Measurements from ENCODE around the gene HNRNPU.

The HNRNPU gene

GRCh38 chr1:244807138-244807537 lies 57.2 kb downstream of the HNRNPU start:
- H2AFZ ChIP-seq (ENCODE audit: low read length), result no peak overlapping the region
- no peak for TF ChIP-seq EZH2 (IDR thresholded peaks at IDR 0.05; ENCODE audit: borderline replicate concordance, low read length)
- TF ChIP-seq, protein P1, sequence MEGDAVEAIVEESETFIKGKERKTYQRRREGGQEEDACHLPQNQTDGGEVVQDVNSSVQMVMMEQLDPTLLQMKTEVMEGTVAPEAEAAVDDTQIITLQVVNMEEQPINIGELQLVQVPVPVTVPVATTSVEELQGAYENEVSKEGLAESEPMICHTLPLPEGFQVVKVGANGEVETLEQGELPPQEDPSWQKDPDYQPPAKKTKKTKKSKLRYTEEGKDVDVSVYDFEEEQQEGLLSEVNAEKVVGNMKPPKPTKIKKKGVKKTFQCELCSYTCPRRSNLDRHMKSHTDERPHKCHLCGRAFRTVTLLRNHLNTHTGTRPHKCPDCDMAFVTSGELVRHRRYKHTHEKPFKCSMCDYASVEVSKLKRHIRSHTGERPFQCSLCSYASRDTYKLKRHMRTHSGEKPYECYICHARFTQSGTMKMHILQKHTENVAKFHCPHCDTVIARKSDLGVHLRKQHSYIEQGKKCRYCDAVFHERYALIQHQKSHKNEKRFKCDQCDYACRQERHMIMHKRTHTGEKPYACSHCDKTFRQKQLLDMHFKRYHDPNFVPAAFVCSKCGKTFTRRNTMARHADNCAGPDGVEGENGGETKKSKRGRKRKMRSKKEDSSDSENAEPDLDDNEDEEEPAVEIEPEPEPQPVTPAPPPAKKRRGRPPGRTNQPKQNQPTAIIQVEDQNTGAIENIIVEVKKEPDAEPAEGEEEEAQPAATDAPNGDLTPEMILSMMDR (IDR thresholded peaks at IDR 0.05; ENCODE audit: low read length), result no peak
- H3K4me1 ChIP-seq (ENCODE audit: insufficient read depth, low read length, severe bottlenecking), result no peaks in the 10 kb centered on the region
- H3F3A ChIP-seq (ENCODE audit: insufficient read depth, low read length), result no peaks in the 10 kb centered on the region
- H4K20me1 ChIP-seq (ENCODE audit: insufficient read depth, low read length), result no peaks in the 10 kb centered on the region
- no peaks in the 10 kb centered on the region for H3K79me2 ChIP-seq (ENCODE audit: insufficient read depth, low read length)
- H3K27ac ChIP-seq (ENCODE audit: low read depth, low read length, poor library complexity, severe bottlenecking), result no peak overlapping the region
- no peaks in the 10 kb centered on the region for H3K9me2 ChIP-seq (ENCODE audit: low read depth, low read length)
- no peak overlapping the region for H3K4me3 ChIP-seq (ENCODE audit: low read depth, low read length, poor library complexity, severe bottlenecking)
- H3K36me3 ChIP-seq (ENCODE audit: insufficient read depth, low read length), result no peaks in the 10 kb centered on the region
- H3K27me3 ChIP-seq (ENCODE audit: insufficient read depth, low read length), result no peaks in the 10 kb centered on the region
- no peak overlapping the region for H3K9ac ChIP-seq (ENCODE audit: low read length)
- no peak overlapping the region for H3K4me2 ChIP-seq (ENCODE audit: low read length)
- no peaks in the 10 kb centered on the region for H3K9me3 ChIP-seq (ENCODE audit: low read length)

DNA sequence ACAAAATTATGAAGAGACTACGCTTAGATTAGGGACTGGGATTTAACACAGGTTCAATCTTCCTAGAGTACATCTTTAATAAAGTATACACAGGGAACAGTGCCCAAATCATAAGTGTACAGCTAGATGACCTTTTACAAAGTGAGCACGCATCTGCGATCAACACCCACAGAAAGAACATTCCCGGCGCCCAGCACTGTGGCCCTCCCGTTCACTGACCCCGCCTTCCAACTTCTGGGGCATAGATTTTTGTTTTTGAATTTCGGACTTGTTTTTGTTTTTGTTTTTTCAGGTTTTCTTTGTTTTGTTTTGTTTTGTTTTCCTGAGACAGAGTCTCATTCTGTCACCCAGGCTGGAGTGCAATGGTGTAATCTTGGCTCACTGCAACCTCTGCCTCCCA lies 59.5 kb downstream of the HNRNPU start:
- Histone ChIP-seq H4K20me1 (ENCODE audit: insufficient read depth, low read length) (no peaks in the 10 kb centered on the region), H2AFZ (ENCODE audit: low read length) (no peak overlapping the region), H3K79me2 (ENCODE audit: insufficient read depth, low read length) (no peaks in the 10 kb centered on the region), H3K4me2 (ENCODE audit: low read length) (no peak overlapping the region), H3K4me3 (ENCODE audit: low read depth, low read length, poor library complexity, severe bottlenecking) (no peak overlapping the region), H3K9ac (ENCODE audit: low read length) (no peak overlapping the region), H3K9me2 (ENCODE audit: low read depth, low read length) (no peaks in the 10 kb centered on the region), H3K27me3 (ENCODE audit: insufficient read depth, low read length) (no peaks in the 10 kb centered on the region), H3K27ac (ENCODE audit: low read depth, low read length, poor library complexity, severe bottlenecking) (no peak overlapping the region), H3F3A (ENCODE audit: insufficient read depth, low read length) (no peaks in the 10 kb centered on the region), H3K36me3 (ENCODE audit: insufficient read depth, low read length) (no peaks in the 10 kb centered on the region), H3K9me3 (ENCODE audit: low read length) (no peaks in the 10 kb centered on the region), H3K4me1 (ENCODE audit: insufficient read depth, low read length, severe bottlenecking) (peaks cover 10% of the 10 kb centered on the region)
- TF ChIP-seq, protein P1 (IDR thresholded peaks at IDR 0.05; ENCODE audit: low read length), result no peak
- TF ChIP-seq EZH2 (IDR thresholded peaks at IDR 0.05; ENCODE audit: borderline replicate concordance, low read length), result no peak

- Histone ChIP-seq H3K9ac (ENCODE audit: low read length) (no peak overlapping the region), H3K9me3 (ENCODE audit: low read length) (no peaks in the 10 kb centered on the region), H3K4me3 (ENCODE audit: low read depth, low read length, poor library complexity, severe bottlenecking) (no peak overlapping the region), H3K79me2 (ENCODE audit: insufficient read depth, low read length) (no peaks in the 10 kb centered on the region), H3K36me3 (ENCODE audit: insufficient read depth, low read length) (no peaks in the 10 kb centered on the region), H4K20me1 (ENCODE audit: insufficient read depth, low read length) (no peaks in the 10 kb centered on the region), H3K4me2 (ENCODE audit: low read length) (no peak overlapping the region), H3F3A (ENCODE audit: insufficient read depth, low read length) (no peaks in the 10 kb centered on the region), H3K9me2 (ENCODE audit: low read depth, low read length) (no peaks in the 10 kb centered on the region), H3K27me3 (ENCODE audit: insufficient read depth, low read length) (no peaks in the 10 kb centered on the region), H2AFZ (ENCODE audit: low read length) (no peak overlapping the region), H3K27ac (ENCODE audit: low read depth, low read length, poor library complexity, severe bottlenecking) (no peak overlapping the region), H3K4me1 (ENCODE audit: insufficient read depth, low read length, severe bottlenecking) (peaks cover 10% of the 10 kb centered on the region)
- TF ChIP-seq, protein P1 (IDR thresholded peaks at IDR 0.05; ENCODE audit: low read length), result no peak
- no peak for TF ChIP-seq EZH2 (IDR thresholded peaks at IDR 0.05; ENCODE audit: borderline replicate concordance, low read length)
Measured at GRCh38 chr1:244802556-244803239, 61.6 kb downstream of the HNRNPU start.

All from OCI-LY1 (cell line).